ENCODE results near the gene CALCA.
"Not testable (repeated sequence)": the region's sequence is repeated elsewhere in the genome, so short reads cannot be mapped to it uniquely, and the experiment has no call there.

Gene CALCA

GRCh38 chr11:14971865-14972580, at the start of gene CALCA:
Gene CALCA, minus strand, starts transcription at chr11:14972351. Its CDS starts 1,159 bp downstream, at chr11:14971192.
- DNase-seq (ENCODE audit: low spot score), result no peak

GRCh38 chr11:15016200-15016599, 44.0 kb upstream of the CALCA start:
- DNase-seq (ENCODE audit: low spot score), result no peak

- DNase-seq (ENCODE audit: low spot score), result no peak
These were observed 39.7 kb upstream of the CALCA start for GRCh38 chr11:15011776-15012345.

GRCh38 chr11:15010865-15011264, 38.7 kb upstream of the CALCA start:
- DNase-seq (ENCODE audit: low spot score), result no peak

- no peak for DNase-seq (ENCODE audit: low spot score)
These were observed 34.1 kb upstream of the CALCA start for GRCh38 chr11:15006139-15006759.

GRCh38 chr11:14988133-14988532, 16.0 kb upstream of the CALCA start:
- DNase-seq (ENCODE audit: low spot score), result not testable (repeated sequence)

- no peak for DNase-seq (ENCODE audit: low spot score)
These were observed 9.4 kb upstream of the CALCA start for GRCh38 chr11:14981507-14981906.

- DNase-seq (ENCODE audit: low spot score), result no peak
These were observed 8.7 kb upstream of the CALCA start for GRCh38 chr11:14980854-14981253.

GRCh38 chr11:14977101-14977880, 5.1 kb upstream of the CALCA start:
- DNase-seq (ENCODE audit: low spot score), result no peak

- no peak for DNase-seq (ENCODE audit: low spot score)
These were observed 3.1 kb upstream of the CALCA start for GRCh38 chr11:14975252-14975587.

- peak; percentile 16 for DNase-seq (ENCODE audit: low spot score)
These were observed 2.5 kb upstream of the CALCA start for GRCh38 chr11:14974515-14975251.

GRCh38 chr11:14973621-14974514, 1.7 kb upstream of the CALCA start:
- DNase-seq (ENCODE audit: low spot score), result no peak

GRCh38 chr11:14972581-14973495, 687 bp upstream of the CALCA start:
- no peak for DNase-seq (ENCODE audit: low spot score)

- DNase-seq (ENCODE audit: low spot score), result no peak
These were observed 2.2 kb downstream of the CALCA start for GRCh38 chr11:14969901-14970323.

GRCh38 chr11:14967581-14968243, 4.4 kb downstream of the CALCA start:
- DNase-seq (ENCODE audit: low spot score), result no peak

- no peak for DNase-seq (ENCODE audit: low spot score)
These were observed 16.0 kb downstream of the CALCA start for GRCh38 chr11:14956111-14956510.

GRCh38 chr11:14954581-14954980, 17.6 kb downstream of the CALCA start:
- no peak for DNase-seq (ENCODE audit: low spot score)

GRCh38 chr11:14953904-14954303, 18.2 kb downstream of the CALCA start:
- no peak for DNase-seq (ENCODE audit: low spot score)

GRCh38 chr11:14949437-14950147, 22.6 kb downstream of the CALCA start:
- DNase-seq (ENCODE audit: low spot score), result no peak
